MM.1S (cell line): ENCODE data around the gene GP5.

Source experiments
- DNase-seq: peaks from one replicate; pipeline ENCODE4 v3.0.0-alpha.2; 2015
- H2AFZ ChIP-seq: fragments of 300-600 bp; sonication (generic); 2 replicates; pipeline ENCODE4 v1.6.0; 2016; ENCODE audit warnings: antibody characterized with exemption, low read length
- H3F3A ChIP-seq: fragments of 300-600 bp; sonication (generic); 2 replicates; pipeline ENCODE4 v1.6.1; 2016; ENCODE audit warnings: mild to moderate bottlenecking, antibody characterized with exemption, low read length, moderate library complexity, mixed read lengths; ENCODE audit not compliant: insufficient read depth
- H3K27ac ChIP-seq: fragments of 300-600 bp; sonication (generic); 2 replicates; pipeline ENCODE4 v1.5.1; 2016; ENCODE audit warnings: mild to moderate bottlenecking, low read length
- H3K27me3 ChIP-seq: fragments of 300-600 bp; sonication (generic); replicated peaks from 2 replicates; pipeline ENCODE4 v1.6.0; 2016; ENCODE audit warnings: low read length; ENCODE audit not compliant: insufficient read depth
- H3K36me3 ChIP-seq: fragments of 300-600 bp; sonication (generic); replicated peaks from 2 replicates; pipeline ENCODE4 v1.6.1; 2016; ENCODE audit warnings: mild to moderate bottlenecking, low read length, mixed read lengths; ENCODE audit not compliant: insufficient read depth
- H3K4me1 ChIP-seq: fragments of 300-600 bp; sonication (generic); 2 replicates; pipeline ENCODE4 v1.6.1; 2016; ENCODE audit warnings: low read length, mixed read lengths
- H3K4me2 ChIP-seq: fragments of 300-600 bp; sonication (generic); 2 replicates; pipeline ENCODE4 v1.6.0; 2016; ENCODE audit warnings: low read depth, low read length
- H3K4me3 ChIP-seq: fragments of 300-600 bp; sonication (generic); 2 replicates; pipeline ENCODE4 v1.5.1; 2016; ENCODE audit warnings: low read length, mixed read lengths
- H3K79me2 ChIP-seq: fragments of 300-600 bp; sonication (generic); 2 replicates; pipeline ENCODE4 v1.6.1; 2016; ENCODE audit warnings: mixed run types, low read length, mixed read lengths
- H3K9ac ChIP-seq: fragments of 300-600 bp; sonication (generic); 2 replicates; pipeline ENCODE4 v1.6.1; 2016; ENCODE audit warnings: low read length, mixed read lengths
- H3K9me2 ChIP-seq: fragments of 300-600 bp; sonication (generic); replicated peaks from 2 replicates; pipeline ENCODE4 v1.6.1; 2016; ENCODE audit warnings: mild to moderate bottlenecking, low read length, mixed read lengths; ENCODE audit not compliant: insufficient read depth
- H3K9me3 ChIP-seq: fragments of 300-600 bp; sonication (generic); replicated peaks from 2 replicates; pipeline ENCODE4 v1.6.1; 2016; ENCODE audit warnings: mild to moderate bottlenecking, low read length, mixed read lengths; ENCODE audit not compliant: insufficient read depth
- H4K20me1 ChIP-seq: fragments of 300-600 bp; sonication (generic); 2 replicates; pipeline ENCODE4 v1.6.1; 2016; ENCODE audit warnings: mild to moderate bottlenecking, low read length, moderate library complexity, mixed read lengths; ENCODE audit not compliant: insufficient read depth
- CTCF ChIP-seq: fragments of 300-600 bp; sonication (generic); IDR thresholded peaks from 2 replicates; pipeline ENCODE4 v1.5.1; 2016; ENCODE audit warnings: antibody characterized with exemption, low read length, mixed read lengths
- EZH2 ChIP-seq: fragments of 300-600 bp; sonication (generic); optimal IDR thresholded peaks from 2 replicates; pipeline ENCODE3; 2017; ENCODE audit warnings: low read depth, mild to moderate bottlenecking, antibody characterized with exemption, low read length, mixed read lengths
- EZH2phosphoT487 ChIP-seq: fragments of 300-600 bp; sonication (generic); IDR thresholded peaks from 2 replicates; pipeline ENCODE4 v1.6.1; 2018; ENCODE audit warnings: antibody characterized with exemption, low read length

Gene GP5

GRCh38 chr3:194446754-194447153, 47.7 kb upstream of the GP5 start:
- H3K4me3 ChIP-seq = no peak overlapping the region
- no peak overlapping the region for H3K9ac ChIP-seq
- H3K27ac ChIP-seq = no peak overlapping the region
- H3K79me2 ChIP-seq = no peaks in the 10 kb centered on the region
- H3K4me1 ChIP-seq = no peaks in the 10 kb centered on the region
- peaks cover 12% of the 10 kb centered on the region for H3K36me3 ChIP-seq
- H2AFZ ChIP-seq = no peak overlapping the region
- no peaks in the 10 kb centered on the region for H3F3A ChIP-seq
- H3K4me2 ChIP-seq = no peak overlapping the region
- H3K9me2 ChIP-seq = no peaks in the 10 kb centered on the region
- TF ChIP-seq EZH2phosphoT487 (no peak), EZH2 (no peak), CTCF (no peak)
- no peak for DNase-seq
- no peaks in the 10 kb centered on the region for H3K9me3 ChIP-seq
- no peaks in the 10 kb centered on the region for H4K20me1 ChIP-seq
- no peaks in the 10 kb centered on the region for H3K27me3 ChIP-seq

- Histone ChIP-seq H3K27ac (no peak overlapping the region), H3K9ac (no peak overlapping the region), H3K9me2 (no peaks in the 10 kb centered on the region), H3K4me2 (no peak overlapping the region), H3K36me3 (peaks cover 12% of the 10 kb centered on the region), H3K79me2 (no peaks in the 10 kb centered on the region), H3K4me3 (no peak overlapping the region), H3K27me3 (no peaks in the 10 kb centered on the region), H4K20me1 (no peaks in the 10 kb centered on the region), H3K4me1 (no peaks in the 10 kb centered on the region), H2AFZ (no peak overlapping the region), H3K9me3 (no peaks in the 10 kb centered on the region), H3F3A (no peaks in the 10 kb centered on the region)
- DNase-seq = no peak
- TF ChIP-seq CTCF (no peak), EZH2 (no peak), EZH2phosphoT487 (no peak)
Measured at GRCh38 chr3:194446172-194446571, 47.1 kb upstream of the GP5 start.

GRCh38 chr3:194443901-194444300, 44.8 kb upstream of the GP5 start:
- Histone ChIP-seq H3K27ac (no peak overlapping the region), H3K4me3 (no peak overlapping the region), H3K4me2 (no peak overlapping the region), H3K27me3 (no peaks in the 10 kb centered on the region), H3K9me2 (no peaks in the 10 kb centered on the region), H3K9me3 (no peaks in the 10 kb centered on the region), H3K36me3 (peaks cover 12% of the 10 kb centered on the region), H3K4me1 (no peaks in the 10 kb centered on the region), H3K9ac (no peak overlapping the region), H4K20me1 (no peaks in the 10 kb centered on the region), H2AFZ (no peak overlapping the region), H3K79me2 (no peaks in the 10 kb centered on the region), H3F3A (no peaks in the 10 kb centered on the region)
- no peak for DNase-seq
- no peak for TF ChIP-seq EZH2
- no peak for TF ChIP-seq CTCF
- TF ChIP-seq EZH2phosphoT487 = no peak

GRCh38 chr3:194440756-194441155, 41.7 kb upstream of the GP5 start:
- no peaks in the 10 kb centered on the region for H3F3A ChIP-seq
- no peak for DNase-seq
- H3K9ac ChIP-seq = no peak overlapping the region
- H2AFZ ChIP-seq = no peak overlapping the region
- H3K9me3 ChIP-seq = no peaks in the 10 kb centered on the region
- no peak overlapping the region for H3K27ac ChIP-seq
- peaks cover 11% of the 10 kb centered on the region; the same call in 1 of the 2 replicates for H3K36me3 ChIP-seq
- H3K27me3 ChIP-seq = no peaks in the 10 kb centered on the region
- no peak overlapping the region for H3K4me3 ChIP-seq
- H3K79me2 ChIP-seq = no peaks in the 10 kb centered on the region
- TF ChIP-seq EZH2phosphoT487 (no peak), EZH2 (no peak), CTCF (no peak)
- H3K9me2 ChIP-seq = no peaks in the 10 kb centered on the region
- H4K20me1 ChIP-seq = no peaks in the 10 kb centered on the region
- H3K4me1 ChIP-seq = no peaks in the 10 kb centered on the region
- H3K4me2 ChIP-seq = no peak overlapping the region
